Activated CD4-positive, alpha-beta T cell treated with anti-CD3 and anti-CD28 coated beads, Interleukin-2, amount 10 ng/mL, durations not matched to agents 7 days and 5 days (primary cell): ENCODE measurements around the gene POLR2M. TPM values are rescaled to one million over a fixed set of nuclear protein-coding genes. Genes with fewer than 3 reads are reported as not detected.
A peak's percentile ranks its signal among the peaks of the same experiment; 100 is the strongest.

Experiments used
- CTCF ChIA-PET: fragments of 350-600 bp; sonication (Branson Sonifier 250); formaldehyde crosslinking; loops from one replicate; lab custom pipeline; 2021; ENCODE audit warnings: antibody characterized with exemption; lab: Charles Lee
- POLR2A ChIA-PET: fragments of 350-600 bp; sonication (Branson Sonifier 250); formaldehyde crosslinking; loops from one replicate; lab custom pipeline; 2021; ENCODE audit warnings: antibody characterized with exemption; lab: Charles Lee
- DNase-seq: peaks from one replicate; pipeline ENCODE4 v3.0.0-alpha.2; 2020
- H3K27ac Mint-ChIP-seq: one replicate; pipeline ENCODE4 v1.8.0; 2021; ENCODE audit warnings: mild to moderate bottlenecking, moderate library complexity, mixed read lengths
- H3K27me3 Mint-ChIP-seq: one replicate; pipeline ENCODE4 v1.8.0; 2021; ENCODE audit warnings: mixed read lengths
- H3K36me3 Mint-ChIP-seq: one replicate; pipeline ENCODE4 v1.8.0; 2021; ENCODE audit warnings: low read depth, mixed read lengths
- H3K4me1 Mint-ChIP-seq: one replicate; pipeline ENCODE4 v1.8.0; 2021; ENCODE audit warnings: mixed read lengths
- H3K4me3 Mint-ChIP-seq: one replicate; pipeline ENCODE4 v1.8.0; 2021; ENCODE audit warnings: mild to moderate bottlenecking, moderate library complexity, mixed read lengths
- H3K9me3 Mint-ChIP-seq: one replicate; pipeline ENCODE4 v1.8.0; 2021; ENCODE audit warnings: mixed read lengths
- total RNA-seq, 2 experiments: library from RNA; stranded (reverse); gene quantifications; one replicate each; pipeline ENCODE4 v1.2.3, GENCODE V29; 2021

The POLR2M gene
- 10 to 100 TPM; 61.6 to 63.8 TPM for total RNA-seq

DNA sequence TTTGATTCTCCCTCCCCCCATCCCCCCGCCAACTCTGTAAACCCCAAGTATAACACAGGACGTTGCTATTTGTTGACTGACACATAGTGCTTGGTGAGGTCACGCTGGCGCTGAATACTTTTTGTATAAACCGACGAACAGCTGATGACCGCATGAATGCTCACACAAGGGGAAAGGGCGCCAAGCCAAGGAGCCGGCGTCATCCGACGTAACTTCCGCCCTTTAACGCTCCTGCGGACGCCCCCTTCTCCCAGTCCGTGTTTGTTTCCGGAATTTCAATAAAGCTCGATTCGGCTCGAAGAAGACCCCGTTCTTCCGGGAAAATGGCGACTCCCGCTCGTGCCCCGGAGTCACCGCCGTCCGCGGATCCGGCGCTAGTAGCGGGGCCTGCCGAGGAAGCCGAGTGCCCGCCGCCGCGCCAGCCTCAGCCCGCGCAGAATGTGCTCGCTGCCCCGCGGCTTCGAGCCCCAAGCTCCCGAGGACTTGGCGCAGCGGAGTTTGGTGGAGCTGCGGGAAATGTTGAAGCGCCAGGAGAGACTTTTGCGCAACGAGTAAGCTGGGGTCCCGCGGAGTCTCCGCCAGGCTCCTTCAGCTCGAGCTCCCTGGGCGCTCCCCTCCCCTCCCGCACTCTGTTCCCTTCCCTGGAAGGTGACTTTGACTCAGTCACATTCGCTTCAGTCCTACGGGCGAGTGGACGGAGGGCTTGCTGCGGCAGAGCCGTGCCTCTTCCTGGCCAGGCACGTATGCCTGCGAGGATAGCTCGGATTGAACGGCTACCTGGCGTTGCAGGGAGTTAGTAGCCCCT is at the start of gene POLR2M:
TSS of gene POLR2M (plus strand) at position 310 of the 805 bp plus-strand sequence. CDS start at position 439, 129 bp downstream.
- ChIA-PET POLR2A (interaction anchor here (0.6 to 0.7 kb wide), 3 partner anchors 29 to 787 kb away, joined by 3 read pairs; no protein-coding TSS in a partner anchor), CTCF (interaction anchor here (0.9 to 2.0 kb wide), 3 partner anchors 12 to 27 kb away, joined by 3 to 6 read pairs (median 5); no protein-coding TSS in a partner anchor)
- Mint-ChIP-seq H3K27me3 (peaks cover 3% of the 10 kb centered on the region), H3K36me3 (peaks cover 42% of the 10 kb centered on the region), H3K4me3 (peak within 1 kb of the TSS; percentile 93), H3K4me1 (peaks cover 80% of the 10 kb centered on the region), H3K27ac (peak within 1 kb of the TSS; percentile 94), H3K9me3 (no peaks in the 10 kb centered on the region)
- peak; percentile 93 for DNase-seq

GRCh38 chr15:57657619-57658018 is 48.9 kb upstream of the POLR2M start:
- CTCF ChIA-PET = no interaction called here
- Mint-ChIP-seq H3K4me3 (no peak overlapping the region), H3K27me3 (peaks cover 19% of the 10 kb centered on the region), H3K9me3 (no peaks in the 10 kb centered on the region), H3K4me1 (no peaks in the 10 kb centered on the region), H3K36me3 (no peaks in the 10 kb centered on the region), H3K27ac (no peak overlapping the region)
- no peak for DNase-seq
- POLR2A ChIA-PET = no interaction called here

DNA sequence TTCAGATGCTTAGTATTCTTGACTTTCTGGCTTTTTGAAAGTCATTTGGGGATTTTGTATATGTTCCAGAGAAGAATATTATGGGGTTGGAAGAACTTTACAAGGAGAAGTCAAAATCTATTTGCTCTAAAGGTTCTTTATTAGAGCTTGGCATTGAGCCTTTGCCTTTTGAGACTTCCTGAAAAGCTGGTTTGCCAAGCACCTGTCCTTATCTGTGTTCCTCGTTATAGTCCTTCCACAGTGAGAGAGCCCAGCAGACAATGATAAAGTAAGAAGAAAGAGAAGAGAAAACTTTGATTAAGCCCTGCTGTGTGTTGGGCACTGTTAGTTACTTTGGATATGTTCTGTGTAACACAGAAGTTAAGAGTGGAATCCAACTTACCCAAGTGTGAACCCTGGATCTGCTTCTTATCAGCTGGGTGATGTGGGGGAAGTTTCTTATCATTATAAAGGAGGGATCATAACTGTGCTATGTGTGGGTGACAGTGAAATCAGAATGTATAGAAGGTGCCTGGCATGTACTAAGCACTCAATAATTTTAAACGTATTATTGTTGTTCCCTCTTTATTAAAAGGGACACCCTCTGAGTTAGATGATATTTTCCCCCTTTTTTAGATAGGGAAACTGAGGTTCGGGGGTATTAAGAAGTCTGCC is 44.3 kb upstream of the POLR2M start:
- Mint-ChIP-seq H3K36me3 (no peaks in the 10 kb centered on the region), H3K9me3 (no peaks in the 10 kb centered on the region), H3K4me3 (no peak overlapping the region), H3K27ac (no peak overlapping the region), H3K4me1 (no peaks in the 10 kb centered on the region), H3K27me3 (peaks cover 19% of the 10 kb centered on the region)
- DNase-seq = no peak
- ChIA-PET CTCF (interaction anchor here (1.1 to 1.5 kb wide), 2 partner anchors 17 to 20 kb away, joined by 4 to 5 read pairs; no protein-coding TSS in a partner anchor), POLR2A (no interaction called here)

DNA sequence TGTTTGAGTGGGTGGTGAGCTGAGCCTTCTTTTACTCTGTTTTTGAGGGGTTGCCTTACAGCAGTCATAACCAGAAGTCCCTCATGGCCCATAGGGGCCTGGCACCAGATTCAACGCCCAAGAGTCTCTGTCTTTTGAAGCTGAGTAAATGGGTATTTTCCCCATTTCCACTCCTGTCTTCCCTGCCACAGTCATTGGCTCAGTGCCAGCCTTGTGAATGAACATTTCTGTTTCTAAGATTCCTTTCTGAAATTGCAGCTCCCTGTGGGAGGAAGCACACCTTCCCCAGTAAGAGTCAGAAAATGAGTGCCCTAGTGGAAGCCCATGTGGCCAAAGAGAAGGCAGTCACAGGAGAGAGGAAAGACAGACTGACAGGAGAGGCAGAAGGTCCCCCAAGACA is 43.7 kb upstream of the POLR2M start:
- CTCF ChIA-PET = interaction anchor here (0.8 to 1.5 kb wide), 3 partner anchors 16 to 94 kb away, joined by 4 to 5 read pairs (median 5); no protein-coding TSS in a partner anchor

DNA sequence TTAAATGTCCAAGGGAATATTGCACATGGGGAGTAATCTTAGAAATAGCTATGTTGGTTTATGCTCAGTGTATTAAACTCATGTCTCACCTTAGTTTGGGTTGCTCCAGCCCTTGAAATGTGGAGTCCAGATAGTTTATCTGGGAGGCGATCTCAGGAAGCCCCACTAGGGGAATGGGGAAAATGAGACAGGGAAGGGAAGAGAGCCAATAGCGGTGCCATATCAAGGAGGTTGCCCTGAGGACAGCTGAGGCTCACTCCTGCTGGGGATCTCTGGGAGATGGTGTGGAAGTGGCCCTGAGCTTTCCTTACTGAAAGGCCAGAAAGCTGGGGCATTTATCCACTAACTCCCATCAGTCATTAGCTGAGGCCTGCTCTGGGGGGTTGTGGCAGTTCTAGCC is 43.3 kb upstream of the POLR2M start:
- Mint-ChIP-seq H3K9me3 (no peaks in the 10 kb centered on the region), H3K27me3 (peaks cover 16% of the 10 kb centered on the region), H3K4me3 (no peak overlapping the region), H3K36me3 (no peaks in the 10 kb centered on the region), H3K27ac (no peak overlapping the region), H3K4me1 (no peaks in the 10 kb centered on the region)
- POLR2A ChIA-PET = no interaction called here
- no peak for DNase-seq
- CTCF ChIA-PET = interaction anchor here (0.8 to 1.5 kb wide), 3 partner anchors 16 to 94 kb away, joined by 4 to 5 read pairs (median 5); no protein-coding TSS in a partner anchor

More for the DNA sequence above, 43.7 kb upstream of the POLR2M start:
- DNase-seq = no peak
- H3K9me3 Mint-ChIP-seq = no peaks in the 10 kb centered on the region
- H3K27ac Mint-ChIP-seq = no peak overlapping the region
- H3K36me3 Mint-ChIP-seq = no peaks in the 10 kb centered on the region
- H3K4me3 Mint-ChIP-seq = no peak overlapping the region
- no peaks in the 10 kb centered on the region for H3K4me1 Mint-ChIP-seq
- POLR2A ChIA-PET = no interaction called here
- H3K27me3 Mint-ChIP-seq = peaks cover 20% of the 10 kb centered on the region

- ChIA-PET CTCF (interaction anchor here (1.0 to 1.2 kb wide), 2 partner anchors 10 to 12 kb away, joined by 4 read pairs; no protein-coding TSS in a partner anchor), POLR2A (no interaction called here)
Observed at GRCh38 chr15:57665194-57665593, 41.3 kb upstream of the POLR2M start.

DNA sequence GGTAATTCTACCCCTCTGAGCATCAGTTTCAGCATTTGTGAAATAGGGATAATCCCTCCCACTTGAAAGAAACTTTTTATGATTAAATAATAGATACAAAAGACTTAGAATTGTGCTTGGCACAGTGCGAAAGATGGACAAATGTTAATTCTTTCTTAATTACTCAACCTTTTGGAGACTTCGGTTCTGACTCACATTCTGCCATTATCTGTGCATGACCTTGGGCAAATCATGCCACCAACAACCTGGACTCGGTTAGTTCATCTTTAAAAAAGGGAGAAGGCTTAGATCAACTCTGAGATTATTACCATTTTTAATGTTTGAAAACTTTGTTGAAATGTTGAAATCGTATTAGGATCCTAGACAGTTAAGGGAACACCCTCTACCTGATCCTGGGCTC is 40.6 kb upstream of the POLR2M start:
- POLR2A ChIA-PET = no interaction called here
- Mint-ChIP-seq H3K4me1 (no peaks in the 10 kb centered on the region), H3K4me3 (no peak overlapping the region), H3K27me3 (peaks cover 20% of the 10 kb centered on the region), H3K9me3 (no peaks in the 10 kb centered on the region), H3K27ac (no peak overlapping the region), H3K36me3 (no peaks in the 10 kb centered on the region)
- CTCF ChIA-PET = interaction anchor here (1.0 kb wide), 1 partner anchor 12 kb away, joined by 4 read pairs; no protein-coding TSS in a partner anchor
- no peak for DNase-seq

More at GRCh38 chr15:57665194-57665593, 41.3 kb upstream of the POLR2M start:
- no peaks in the 10 kb centered on the region for H3K4me1 Mint-ChIP-seq
- H3K36me3 Mint-ChIP-seq = no peaks in the 10 kb centered on the region
- no peak overlapping the region for H3K4me3 Mint-ChIP-seq
- DNase-seq = no peak
- no peaks in the 10 kb centered on the region for H3K9me3 Mint-ChIP-seq
- H3K27ac Mint-ChIP-seq = no peak overlapping the region
- H3K27me3 Mint-ChIP-seq = peaks cover 21% of the 10 kb centered on the region

- no peak for DNase-seq
- CTCF ChIA-PET = interaction anchor here (1.3 kb wide), 1 partner anchor 14 kb away, joined by 4 read pairs; no protein-coding TSS in a partner anchor
- Mint-ChIP-seq H3K9me3 (no peaks in the 10 kb centered on the region), H3K4me1 (no peaks in the 10 kb centered on the region), H3K27me3 (peaks cover 24% of the 10 kb centered on the region), H3K4me3 (no peak overlapping the region), H3K36me3 (no peaks in the 10 kb centered on the region), H3K27ac (no peak overlapping the region)
- POLR2A ChIA-PET = no interaction called here
Observed at GRCh38 chr15:57667171-57667849, 39.2 kb upstream of the POLR2M start.

GRCh38 chr15:57668016-57668415 is 38.5 kb upstream of the POLR2M start:
- POLR2A ChIA-PET = no interaction called here
- CTCF ChIA-PET = interaction anchor here (1.3 kb wide), 1 partner anchor 13 kb away, joined by 4 read pairs; no protein-coding TSS in a partner anchor
- no peaks in the 10 kb centered on the region for H3K36me3 Mint-ChIP-seq
- no peaks in the 10 kb centered on the region for H3K9me3 Mint-ChIP-seq
- H3K4me1 Mint-ChIP-seq = no peaks in the 10 kb centered on the region
- H3K27ac Mint-ChIP-seq = no peak overlapping the region
- no peak overlapping the region for H3K4me3 Mint-ChIP-seq
- peaks cover 32% of the 10 kb centered on the region for H3K27me3 Mint-ChIP-seq
- DNase-seq = no peak

- CTCF ChIA-PET = no interaction called here
- H3K27ac Mint-ChIP-seq = no peak overlapping the region
- peaks cover 41% of the 10 kb centered on the region for H3K27me3 Mint-ChIP-seq
- no peak overlapping the region for H3K4me3 Mint-ChIP-seq
- no peaks in the 10 kb centered on the region for H3K36me3 Mint-ChIP-seq
- no peaks in the 10 kb centered on the region for H3K9me3 Mint-ChIP-seq
- H3K4me1 Mint-ChIP-seq = no peaks in the 10 kb centered on the region
- POLR2A ChIA-PET = interaction anchor here (0.6 kb wide), 1 partner anchor 36 kb away, joined by 3 read pairs; no protein-coding TSS in a partner anchor
- no peak for DNase-seq
Observed at GRCh38 chr15:57671636-57672035, 34.9 kb upstream of the POLR2M start.

GRCh38 chr15:57675481-57676181 is 30.9 kb upstream of the POLR2M start:
- DNase-seq = no peak
- no peak overlapping the region for H3K4me3 Mint-ChIP-seq

GRCh38 chr15:57676585-57676984 is 29.9 kb upstream of the POLR2M start:
- peaks cover 13% of the 10 kb centered on the region for H3K4me1 Mint-ChIP-seq
- ChIA-PET CTCF (no interaction called here), POLR2A (no interaction called here)

More at GRCh38 chr15:57675481-57676181, 30.9 kb upstream of the POLR2M start:
- peaks cover 8% of the 10 kb centered on the region for H3K4me1 Mint-ChIP-seq
- ChIA-PET CTCF (no interaction called here), POLR2A (no interaction called here)
- H3K27me3 Mint-ChIP-seq = peaks cover 23% of the 10 kb centered on the region
- H3K36me3 Mint-ChIP-seq = no peaks in the 10 kb centered on the region
- no peak overlapping the region for H3K27ac Mint-ChIP-seq
- no peaks in the 10 kb centered on the region for H3K9me3 Mint-ChIP-seq

More at GRCh38 chr15:57676585-57676984, 29.9 kb upstream of the POLR2M start:
- Mint-ChIP-seq H3K27ac (no peak overlapping the region), H3K27me3 (peaks cover 23% of the 10 kb centered on the region), H3K9me3 (no peaks in the 10 kb centered on the region), H3K36me3 (no peaks in the 10 kb centered on the region), H3K4me3 (no peak overlapping the region)
- no peak for DNase-seq
